OCI-LY3 (cell line): Measurements from ENCODE around the gene CD300LF.

Experiments
- CTCF ChIP-seq: fragments of 200-600, 300-600 bp; sonication (generic); IDR thresholded peaks from 2 replicates; pipeline ENCODE4 v1.5.1; 2014; ENCODE audit warnings: antibody characterized with exemption, low read length, low read depth
- EZH2phosphoT487 ChIP-seq: fragments of 200-600 bp; shearing (Covaris generic); IDR thresholded peaks from 2 replicates; pipeline ENCODE4 v1.6.1; 2018; ENCODE audit warnings: antibody characterized with exemption, mixed run types, low read depth

- no peak for TF ChIP-seq CTCF
- no peak for TF ChIP-seq EZH2phosphoT487
These were observed 67.7 kb downstream of the CD300LF start for GRCh38 chr17:74645010-74645409.
